Heart right ventricle (tissue), 16 donors: ENCODE results near the gene YBX3. TPM values are rescaled to one million over a fixed set of nuclear protein-coding genes. Genes with fewer than 3 reads are reported as not detected.

Source experiments
- ATAC-seq, 8 donors: fragments of 200-7000 bp; cut with Tn5 transposase; one replicate each; pipeline ENCODE4 v1.9.1; 2020; ENCODE audit warnings: mild to moderate bottlenecking in 8 of 8, moderate library complexity in 8 of 8, moderate number of reproducible peaks in 1 of 8
- DNase-seq, 2 donors: peaks; one replicate each; pipeline ENCODE4 v3.0.0-alpha.2; 2020
- H3K27ac ChIP-seq, 10 donors: fragments of 200-600 bp; sonication (generic) in 2 of 10; one replicate each; pipeline versions ENCODE4 v1.5.0 to v1.8.0; 2020 to 2022; ENCODE audit warnings: mild to moderate bottlenecking in 3 of 10
- H3K27me3 ChIP-seq, 7 donors: fragments of 200-600 bp; one replicate each; pipeline ENCODE4 v1.8.0; 2021 to 2022; ENCODE audit warnings: mild to moderate bottlenecking in 2 of 7
- H3K36me3 ChIP-seq, 9 donors: fragments of 200-600 bp; sonication (generic) in 1 of 9; one replicate each; pipeline versions ENCODE4 v1.5.0 to v1.8.0; 2020 to 2022; ENCODE audit warnings: mild to moderate bottlenecking in 2 of 9
- H3K4me1 ChIP-seq, 9 donors: fragments of 200-600 bp; sonication (generic) in 1 of 9; one replicate each; pipeline versions ENCODE4 v1.5.0 to v1.8.0; 2020 to 2022; ENCODE audit warnings: mild to moderate bottlenecking in 4 of 9
- H3K4me3 ChIP-seq, 10 donors: fragments of 200-600 bp; sonication (generic) in 2 of 10; one replicate each; pipeline versions ENCODE4 v1.5.0 to v1.8.0; 2020 to 2022; ENCODE audit warnings: mild to moderate bottlenecking in 7 of 10, moderate library complexity in 2 of 10
- H3K9me3 ChIP-seq, 11 donors: fragments of 200-600 bp in 10 of 11; sonication (generic) in 2 of 11; one replicate each; pipeline versions ENCODE4 v1.5.0 to v1.8.0; 2013 to 2022; ENCODE audit warnings: mild to moderate bottlenecking in 2 of 11, control low read depth in 1 of 11, moderate library complexity in 1 of 11
- WGBS, 2 donors: extraction: QIAGEN DNeasy Blood & Tissue Kit; methylation state at CpG; one replicate each; pipeline ENCODE4 v1.1.7; 2013; ENCODE audit warnings: inconsistent platforms in 1 of 2; 5-methylcytosine and 5-hydroxymethylcytosine counted together
- intact Hi-C, 10 donors: fragments of 100-400 bp; cut with DNase I; formaldehyde crosslinking; loops; one replicate each; pipeline versions ENCODE4 v1.11.1 to v1.14.2; 2022
- polyA plus RNA-seq, 2 donors: library from polyadenylated mRNA; stranded (reverse); fragments of 200-250 nt; gene quantifications; one replicate each; pipeline ENCODE4 v1.2.3, GENCODE V29; 2013
- total RNA-seq, 10 donors: library from RNA; stranded (reverse); fragmentation: NEBNext Ultra II Directional in 3 of 10; extraction: Animal tissue kit (Norgen Biotek cat#: 25700) in 3 of 10; gene quantifications; one replicate each; pipeline versions ENCODE4 v1.2.1 to v1.2.4, GENCODE V29; 2021 to 2023
- TF ChIP-seq, protein P1 (sequence below), 9 donors: fragments of 200-600 bp; sonication (generic) in 2 of 9; IDR thresholded peaks; one replicate each; pipeline versions ENCODE4 v1.5.0 to v1.8.0; 2021 to 2022; ENCODE audit warnings: antibody characterized with exemption in 9 of 9, mild to moderate bottlenecking in 5 of 9, moderate library complexity in 1 of 9
- donor health status: Arrhythmogenic right ventricular cardiomyopathy.
- donor health status: ischemic (EF 13 %, LVEDD 7.1; RV severe dilation, severe dysfunction).
- donor health status: healthy with polysubstance abuse.
- donor health status: DM: no; HTN: yes; CAD: no.
- donor health status: DM: no; HTN: no; CAD: no.
- donor health status: ischemic (EF 25% LVEDD 6.9; RV normal size, moderate dysfunction).
- donor health status: ischemic (EF 25% LVEDD 5.7; RV mildly dilated, moderate dysfunction).
- donor health status: healthy.
- donor health status: DM: yes; HTN: yes; CAD: no.
- donor health status: Ischemic cardiomyopathy.
- donor health status: ischemic (EF 35%, LVEDD 5.7; RV mildly dilated, moderate dysfunction).
- donor health status: nonischemic (EF 11% LVEDD 7.7; RV severe dilation, severe dysfunction).
- donor health status: DM: yes; HTN: yes; CAD: no.
- donor health status: PGD.
- donor health status: ischemic (EF 29% LVEDD 5.4; RV normal size, mild dysfunction).
- donor health status: nonischemic (EF 23%, LVEDD 6.1; RV moderate dilation, normal function).

The YBX3 gene
- total and polyA plus RNA-seq, 12 donors: 244 to 1,254 (median 632) TPM

DNA sequence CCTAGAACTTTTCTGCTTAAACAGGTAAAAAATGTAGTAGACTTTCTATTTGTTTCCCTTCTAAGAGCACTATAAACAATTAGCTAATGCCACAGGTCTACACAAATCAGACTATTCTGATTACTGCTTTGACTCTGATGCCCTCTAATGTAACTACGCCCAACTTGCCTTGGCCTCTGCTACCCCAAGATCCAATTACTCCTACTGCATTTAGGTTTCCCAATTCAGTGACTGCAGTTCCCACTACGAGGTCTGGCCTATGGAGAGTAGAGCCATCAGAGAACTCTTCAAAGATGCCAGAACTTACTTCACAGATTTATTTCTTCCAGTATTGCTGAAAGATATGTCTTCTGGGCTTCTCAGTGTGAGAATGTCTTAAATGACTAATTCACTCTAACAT is 34.0 kb downstream of the YBX3 start:
- Histone ChIP-seq H3K4me1 (no peaks in the 10 kb centered on the region), H3K9me3 (peaks cover 0 to 3% (median 0%) of the 10 kb centered on the region in 11 donors), H3K36me3 (peaks cover 0 to 11% (median 0%) of the 10 kb centered on the region in 9 donors), H3K27me3 (no peaks in the 10 kb centered on the region), H3K4me3 (no peak overlapping the region), H3K27ac (no peak overlapping the region)
- ATAC-seq (no peak), DNase-seq (no peak)
- intact Hi-C loops: no loop called here
- TF ChIP-seq, protein P1, sequence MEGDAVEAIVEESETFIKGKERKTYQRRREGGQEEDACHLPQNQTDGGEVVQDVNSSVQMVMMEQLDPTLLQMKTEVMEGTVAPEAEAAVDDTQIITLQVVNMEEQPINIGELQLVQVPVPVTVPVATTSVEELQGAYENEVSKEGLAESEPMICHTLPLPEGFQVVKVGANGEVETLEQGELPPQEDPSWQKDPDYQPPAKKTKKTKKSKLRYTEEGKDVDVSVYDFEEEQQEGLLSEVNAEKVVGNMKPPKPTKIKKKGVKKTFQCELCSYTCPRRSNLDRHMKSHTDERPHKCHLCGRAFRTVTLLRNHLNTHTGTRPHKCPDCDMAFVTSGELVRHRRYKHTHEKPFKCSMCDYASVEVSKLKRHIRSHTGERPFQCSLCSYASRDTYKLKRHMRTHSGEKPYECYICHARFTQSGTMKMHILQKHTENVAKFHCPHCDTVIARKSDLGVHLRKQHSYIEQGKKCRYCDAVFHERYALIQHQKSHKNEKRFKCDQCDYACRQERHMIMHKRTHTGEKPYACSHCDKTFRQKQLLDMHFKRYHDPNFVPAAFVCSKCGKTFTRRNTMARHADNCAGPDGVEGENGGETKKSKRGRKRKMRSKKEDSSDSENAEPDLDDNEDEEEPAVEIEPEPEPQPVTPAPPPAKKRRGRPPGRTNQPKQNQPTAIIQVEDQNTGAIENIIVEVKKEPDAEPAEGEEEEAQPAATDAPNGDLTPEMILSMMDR (IDR thresholded peaks at IDR 0.05): no peak
- 92 to 96% methylated on average over 2 of the region's 2 CpGs for WGBS, 2 donors

DNA sequence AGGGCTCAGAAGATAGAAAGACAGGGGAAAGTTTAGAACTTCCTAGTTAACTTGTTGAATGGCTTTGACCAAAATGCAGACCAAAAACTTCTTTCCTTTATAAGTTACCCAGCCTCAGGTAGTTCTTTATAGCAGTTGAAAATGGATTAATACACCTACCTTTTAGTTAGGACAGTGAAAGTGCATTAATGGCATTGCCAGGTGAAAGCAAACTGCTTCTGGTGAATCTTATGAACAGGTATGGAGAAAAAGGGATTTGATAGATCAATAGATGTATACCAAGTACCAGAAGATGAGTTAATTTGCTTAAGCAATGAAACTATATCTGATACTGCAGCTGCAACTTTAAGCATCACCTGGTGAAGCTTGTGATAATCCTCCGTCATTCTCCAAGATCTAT is 35.1 kb downstream of the YBX3 start:
- no peaks in the 10 kb centered on the region for H3K4me1 ChIP-seq
- no peaks in the 10 kb centered on the region for H3K27me3 ChIP-seq
- 96 to 100% methylated on average over 1 of the region's 1 CpG for WGBS, 2 donors
- no peak for DNase-seq
- ATAC-seq: no peak
- H3K27ac ChIP-seq: no peak overlapping the region
- H3K9me3 ChIP-seq: peaks cover 0 to 3% (median 0%) of the 10 kb centered on the region in 11 donors
- H3K4me3 ChIP-seq: no peak overlapping the region
- TF ChIP-seq, protein P1 (IDR thresholded peaks at IDR 0.05): no peak
- no peaks in the 10 kb centered on the region for H3K36me3 ChIP-seq
- intact Hi-C loops: no loop called here

DNA sequence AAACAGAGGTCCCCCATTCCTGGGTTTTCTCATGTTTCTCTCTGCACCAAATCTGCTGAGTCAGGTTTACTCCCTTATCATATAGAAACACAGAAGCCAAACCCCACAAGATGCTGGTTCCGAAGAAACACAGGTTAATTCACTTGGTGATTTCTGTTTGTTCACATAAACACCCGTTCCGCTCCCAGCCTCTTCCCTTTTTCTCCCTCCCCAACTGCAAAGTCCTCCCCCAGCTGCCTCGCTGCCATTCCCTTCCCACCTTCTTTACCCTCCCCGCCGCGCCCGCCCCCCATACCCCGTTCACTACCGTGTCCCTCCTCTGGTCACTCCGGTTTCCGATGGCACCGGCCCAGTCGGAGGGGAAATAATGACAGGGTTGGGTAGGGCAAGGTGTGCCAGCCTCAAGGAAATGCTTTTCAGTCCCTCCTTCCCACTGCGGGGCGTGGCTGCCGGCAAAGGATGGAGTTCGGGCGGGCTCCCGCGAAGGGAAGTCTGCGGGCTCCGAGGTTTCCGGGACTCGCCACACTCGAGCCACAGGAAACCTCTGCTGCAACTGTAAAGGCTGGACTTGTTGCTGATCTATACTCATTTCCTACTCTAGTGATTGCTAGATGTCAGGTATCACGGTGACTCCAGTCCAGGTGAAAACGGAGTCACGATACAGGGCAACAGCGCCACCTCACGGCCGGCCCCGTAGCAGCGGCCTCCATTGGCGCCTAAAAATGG is 49.3 kb downstream of the YBX3 start, which contains the start of gene STYK1:
Gene STYK1 (minus strand): TSS at position 394 of the 726 bp plus-strand sequence. CDS start 39,434 bp downstream, outside the sequence.
- ATAC-seq (peak; percentile 23 to 66 (median 46)), DNase-seq (peak; percentile 12 to 29)
- TF ChIP-seq, protein P1 (IDR thresholded peaks at IDR 0.05): peak; percentile 53 to 84 (median 76)
- peaks cover 0 to 81% (median 29%) of the 10 kb centered on the region in 7 donors for H3K27me3 ChIP-seq
- no peaks in the 10 kb centered on the region for H3K36me3 ChIP-seq
- intact Hi-C loops: loop anchor here in 3 of 10 donors (10.0 kb wide), 2 partner anchors 59 to 81 kb away; partner anchors contain the start of gene MAGOHB (in 2 of the 3)
- peaks cover 0 to 1% (median 0%) of the 10 kb centered on the region in 11 donors for H3K9me3 ChIP-seq
- H3K4me3 ChIP-seq: peak within 1 kb of the TSS; percentile 22 to 56 (median 54)
- WGBS, 2 donors: 1% methylated on average over 35 of the region's 35 CpGs
- peaks cover 0 to 18% (median 8%) of the 10 kb centered on the region in 9 donors for H3K4me1 ChIP-seq
- H3K27ac ChIP-seq: no peak within 1 kb of the TSS

DNA sequence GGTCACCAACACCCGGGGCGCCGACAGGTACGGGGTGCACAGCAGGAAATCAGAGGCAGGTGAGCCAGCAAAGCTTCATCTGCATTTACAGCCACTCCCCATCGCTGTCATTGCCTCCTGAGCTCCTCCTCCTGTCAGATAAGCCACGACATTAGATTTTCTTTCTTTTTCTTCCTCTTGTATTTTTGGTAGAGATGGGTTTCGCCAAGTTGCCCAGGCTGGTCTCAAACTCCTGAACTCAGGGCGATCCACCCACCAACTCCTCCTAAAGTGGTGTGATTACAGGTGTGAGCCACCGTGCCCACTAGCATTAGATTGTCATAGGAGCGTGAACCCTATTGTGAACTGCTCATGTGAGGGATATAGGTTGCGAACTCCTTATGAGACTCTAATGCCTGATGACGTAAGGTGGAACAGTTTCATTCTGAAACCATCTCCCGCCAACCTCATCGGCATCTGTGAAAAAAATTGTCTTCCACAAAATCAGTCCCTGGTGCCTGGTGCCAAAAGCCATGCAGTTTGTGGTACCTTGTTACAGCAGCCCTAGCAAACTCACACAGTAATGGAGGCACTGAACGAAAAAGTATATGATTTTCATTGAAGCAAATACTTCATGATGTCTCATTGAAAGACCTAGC is 50.8 kb downstream of the YBX3 start:
- H3K4me3 ChIP-seq: no peak overlapping the region
- H3K9me3 ChIP-seq: peaks cover 0 to 1% (median 0%) of the 10 kb centered on the region in 11 donors
- WGBS, 2 donors: 80 to 81% methylated on average over 15 of the region's 15 CpGs
- H3K4me1 ChIP-seq: peaks cover 0 to 22% (median 8%) of the 10 kb centered on the region in 9 donors
- DNase-seq (no peak), ATAC-seq (no peak)
- no peak overlapping the region for H3K27ac ChIP-seq
- TF ChIP-seq, protein P1 (IDR thresholded peaks at IDR 0.05): no peak
- intact Hi-C loops: loop anchor here in 3 of 10 donors (10.0 kb wide), 2 partner anchors 58 to 82 kb away; partner anchors contain the start of gene MAGOHB (in 2 of the 3)
- H3K36me3 ChIP-seq: no peaks in the 10 kb centered on the region
- H3K27me3 ChIP-seq: peaks cover 0 to 86% (median 29%) of the 10 kb centered on the region in 7 donors
